ES-I3 (cell line): ENCODE measurements around the gene SLC37A2.
"Not testable (repeated sequence)": the region's sequence is repeated elsewhere in the genome, so short reads cannot be mapped to it uniquely, and the experiment has no call there.

Experiments used
- H3K36me3 ChIP-seq: 2 replicates; pipeline ENCODE4 v1.6.1; 2013; ENCODE audit warnings: mild to moderate bottlenecking, low read length, control low read depth, moderate library complexity; ENCODE audit not compliant: insufficient read depth
- H3K4me1 ChIP-seq: 2 replicates; pipeline ENCODE4 v1.6.1; 2013; ENCODE audit warnings: mild to moderate bottlenecking, control low read depth, low read length; ENCODE audit not compliant: insufficient read depth
- H3K9ac ChIP-seq: 2 replicates; pipeline ENCODE4 v1.6.1; 2013; ENCODE audit warnings: low read depth, mild to moderate bottlenecking, low read length, moderate library complexity
- H3K9me3 ChIP-seq: 2 replicates; pipeline ENCODE4 v1.6.1; 2013; ENCODE audit warnings: mild to moderate bottlenecking, low read length, moderate library complexity; ENCODE audit not compliant: control insufficient read depth, insufficient read depth

Gene SLC37A2

DNA sequence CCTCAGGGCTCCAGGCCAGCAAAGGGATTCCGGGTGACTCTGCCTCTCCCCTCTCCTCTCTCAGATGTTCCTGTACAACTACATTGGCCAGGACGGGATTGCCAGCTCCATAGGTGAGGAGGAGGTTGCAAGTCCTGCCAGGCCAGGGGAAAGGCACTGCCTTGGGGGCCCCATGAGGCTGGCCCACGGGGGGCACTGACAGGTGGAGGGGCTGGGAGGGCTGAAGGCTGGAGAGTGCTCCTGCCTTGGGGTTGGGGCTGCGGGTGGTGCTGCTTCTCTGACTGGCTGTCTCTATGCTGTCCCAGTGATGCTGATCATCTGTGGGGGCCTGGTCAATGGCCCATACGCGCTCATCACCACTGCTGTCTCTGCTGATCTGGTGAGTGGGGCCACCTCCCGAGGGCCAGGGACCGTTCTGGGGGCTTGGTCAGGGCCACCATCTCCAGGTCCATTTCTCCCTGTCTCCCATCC is 21.7 kb downstream of the SLC37A2 start:
- H3K9me3 ChIP-seq, result no peaks in the 10 kb centered on the region
- no peaks in the 10 kb centered on the region for H3K4me1 ChIP-seq
- no peaks in the 10 kb centered on the region for H3K36me3 ChIP-seq
- H3K9ac ChIP-seq, result no peak overlapping the region

DNA sequence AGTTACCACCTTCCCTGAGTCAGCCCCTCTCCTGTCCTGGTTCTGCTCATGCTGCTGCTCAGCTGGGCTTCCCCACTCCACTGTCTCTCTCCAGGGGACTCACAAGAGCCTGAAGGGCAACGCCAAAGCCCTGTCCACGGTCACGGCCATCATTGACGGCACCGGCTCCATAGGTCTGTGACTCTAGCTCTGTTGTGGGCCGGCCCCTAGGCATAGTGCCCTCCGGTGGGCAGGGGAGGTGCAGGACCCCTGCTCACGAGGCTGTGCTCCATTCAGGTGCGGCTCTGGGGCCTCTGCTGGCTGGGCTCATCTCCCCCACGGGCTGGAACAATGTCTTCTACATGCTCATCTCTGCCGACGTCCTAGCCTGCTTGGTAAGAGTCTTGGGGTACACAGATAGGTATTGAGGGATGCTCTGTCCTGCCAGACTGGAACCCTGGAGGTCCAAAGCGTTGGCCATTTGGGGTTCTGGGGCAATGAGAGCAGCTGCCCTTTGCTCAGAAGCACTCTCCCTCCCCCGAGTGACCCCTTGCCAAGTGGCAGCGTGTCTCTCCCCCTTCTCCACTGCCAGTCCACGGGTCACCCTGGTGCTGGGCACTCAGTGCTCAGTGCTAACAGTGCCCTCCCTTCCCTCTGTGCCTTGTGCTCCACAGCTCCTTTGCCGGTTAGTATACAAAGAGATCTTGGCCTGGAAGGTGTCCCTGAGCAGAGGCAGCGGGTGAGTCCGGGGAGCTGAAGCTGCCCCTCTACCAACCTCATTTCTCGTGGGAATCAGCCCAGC is 22.4 kb downstream of the SLC37A2 start:
- no peak overlapping the region for H3K9ac ChIP-seq
- H3K9me3 ChIP-seq, result no peaks in the 10 kb centered on the region
- H3K4me1 ChIP-seq, result no peaks in the 10 kb centered on the region
- H3K36me3 ChIP-seq, result no peaks in the 10 kb centered on the region

DNA sequence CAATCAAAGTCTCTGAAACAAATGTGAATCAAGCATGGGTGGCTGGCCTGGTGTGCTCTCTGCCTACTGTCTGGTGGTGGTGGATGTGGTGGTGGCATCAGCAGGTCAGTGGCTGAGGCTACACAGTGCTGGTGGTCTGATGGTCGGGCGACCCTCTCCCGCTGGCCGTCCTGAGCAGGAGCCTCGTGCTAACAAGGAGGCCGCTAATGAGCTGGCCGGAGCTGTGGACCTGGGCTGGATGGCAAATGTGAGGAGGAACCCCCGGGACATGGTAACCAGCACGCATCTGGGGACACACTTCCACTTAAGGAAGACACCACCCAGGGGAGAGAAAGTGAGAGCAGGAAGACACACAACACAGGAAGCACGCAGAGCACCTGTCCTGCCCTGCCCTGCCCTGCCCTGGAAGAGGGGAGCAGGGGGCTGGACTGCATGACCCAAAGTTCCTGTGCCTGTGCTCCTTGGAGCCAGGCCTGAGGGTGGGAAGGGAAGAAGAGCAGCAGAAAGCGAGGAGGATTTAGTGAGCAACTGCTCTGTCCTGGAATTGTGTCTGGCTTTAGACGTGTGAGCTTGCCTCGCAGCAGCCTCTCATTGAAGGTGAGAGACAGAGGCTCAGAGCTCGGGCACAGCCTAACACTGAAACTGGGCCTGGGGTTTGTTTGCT is 23.7 kb downstream of the SLC37A2 start:
- no peaks in the 10 kb centered on the region for H3K36me3 ChIP-seq
- H3K9ac ChIP-seq, result no peak overlapping the region
- peaks cover 5% of the 10 kb centered on the region for H3K4me1 ChIP-seq
- no peaks in the 10 kb centered on the region for H3K9me3 ChIP-seq

DNA sequence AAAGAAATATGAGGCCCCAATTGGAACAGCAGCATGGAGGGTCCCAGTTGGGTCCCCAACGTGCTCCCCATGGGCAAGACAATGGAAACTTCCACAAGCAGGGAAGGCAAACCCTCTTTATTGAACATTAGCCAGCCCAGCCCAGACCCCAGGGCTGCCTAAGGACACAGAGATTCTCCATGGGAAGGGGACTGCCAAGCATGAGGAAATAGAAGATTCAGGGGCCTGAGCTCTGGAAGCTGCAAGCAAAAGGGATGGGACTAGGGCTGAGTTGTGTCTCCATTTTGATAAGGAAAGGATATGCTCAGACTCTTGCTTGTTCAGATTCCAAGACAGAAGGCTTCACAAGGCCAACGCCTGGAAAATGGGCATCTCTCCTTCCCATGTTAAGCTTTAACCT is 25.0 kb downstream of the SLC37A2 start:
- Histone ChIP-seq H3K36me3 (no peaks in the 10 kb centered on the region), H3K9me3 (no peaks in the 10 kb centered on the region), H3K9ac (no peak overlapping the region), H3K4me1 (peaks cover 18% of the 10 kb centered on the region)

DNA sequence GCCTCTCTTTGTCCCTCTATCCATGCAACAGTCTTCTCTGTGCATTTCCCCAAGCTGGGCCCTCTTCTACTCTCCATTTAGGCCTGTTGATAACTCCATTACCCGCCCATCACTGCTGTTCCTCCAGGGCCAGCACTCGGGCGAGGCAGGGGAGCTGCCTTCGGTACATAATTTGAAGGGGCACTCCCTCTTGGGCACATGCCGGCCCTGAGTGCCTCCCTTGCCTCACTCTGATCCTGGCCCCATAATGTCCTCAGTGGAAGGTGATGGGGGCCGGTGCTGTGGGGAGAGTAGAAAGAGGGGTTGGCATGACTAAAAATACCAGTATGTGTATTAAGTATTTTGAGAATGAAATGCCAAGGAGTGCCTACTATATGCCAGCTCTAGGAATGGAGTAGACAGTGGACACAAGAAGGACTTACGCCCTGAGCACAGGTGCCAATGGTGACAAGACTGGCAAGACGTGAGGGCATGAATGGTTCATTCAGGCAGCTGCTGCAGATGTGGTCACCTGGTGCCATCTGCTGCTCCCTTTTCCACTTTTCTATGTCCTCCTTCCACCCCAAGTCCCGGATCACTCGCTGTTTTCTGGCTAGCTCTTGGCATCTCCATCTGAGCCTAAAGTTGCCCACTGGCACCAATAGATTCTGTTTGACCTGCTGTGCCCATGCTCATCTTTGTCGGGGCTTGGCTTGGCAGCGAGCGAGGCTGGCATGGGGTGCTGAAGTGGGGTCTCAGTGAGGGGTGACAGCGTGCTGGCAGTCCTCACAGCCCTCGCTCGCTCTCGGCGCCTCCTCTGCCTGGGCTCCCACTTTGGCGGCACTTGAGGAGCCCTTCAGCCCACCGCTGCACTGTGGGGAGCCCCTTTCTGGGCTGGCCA is 25.7 kb downstream of the SLC37A2 start:
- Histone ChIP-seq H3K36me3 (no peaks in the 10 kb centered on the region), H3K9ac (no peak overlapping the region), H3K4me1 (peaks cover 18% of the 10 kb centered on the region), H3K9me3 (no peaks in the 10 kb centered on the region)

DNA sequence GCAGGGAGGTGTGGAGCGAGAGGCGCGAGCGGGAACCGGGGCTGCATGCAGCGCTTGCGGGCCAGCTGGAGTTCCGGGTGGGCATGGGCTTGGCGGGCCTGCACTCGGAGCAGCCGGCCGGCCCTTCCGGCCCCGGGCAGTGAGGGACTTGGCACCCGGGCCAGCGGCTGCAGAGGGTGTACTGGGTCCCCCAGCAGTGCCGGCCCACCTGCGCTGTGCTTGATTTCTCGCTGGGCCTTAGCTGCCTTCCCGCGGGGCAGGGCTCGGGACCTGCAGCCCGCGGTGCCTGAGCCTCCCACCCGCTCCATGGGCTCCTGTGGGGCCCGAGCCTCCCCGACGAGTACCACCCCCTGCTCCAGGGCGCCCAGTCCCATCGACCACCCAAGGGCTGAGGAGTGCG is 26.4 kb downstream of the SLC37A2 start:
- peaks cover 18% of the 10 kb centered on the region for H3K4me1 ChIP-seq
- not testable (repeated sequence) for H3K36me3 ChIP-seq, H3K9me3 ChIP-seq, H3K9ac ChIP-seq

DNA sequence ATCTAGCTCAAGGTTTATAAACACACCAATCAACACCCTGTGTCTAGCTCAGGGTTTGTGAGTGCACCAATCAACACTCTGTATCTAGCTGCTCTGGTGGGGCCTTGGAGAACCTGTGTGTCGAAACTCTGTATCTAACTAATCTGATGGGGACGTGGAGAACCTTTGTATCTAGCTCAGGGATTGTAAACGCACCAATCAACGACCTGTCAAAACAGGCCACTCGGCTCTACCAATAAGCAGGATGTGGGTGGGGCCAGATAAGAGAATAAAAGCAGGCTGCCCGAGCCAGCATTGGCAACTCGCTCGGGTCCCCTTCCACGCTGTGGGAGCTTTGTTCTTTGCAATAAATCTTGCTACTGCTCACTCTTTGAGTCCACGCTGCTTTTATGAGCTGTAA is 27.0 kb downstream of the SLC37A2 start:
- H3K36me3 ChIP-seq, H3K9ac ChIP-seq, H3K9me3 ChIP-seq: not testable (repeated sequence)
- peaks cover 18% of the 10 kb centered on the region for H3K4me1 ChIP-seq

DNA sequence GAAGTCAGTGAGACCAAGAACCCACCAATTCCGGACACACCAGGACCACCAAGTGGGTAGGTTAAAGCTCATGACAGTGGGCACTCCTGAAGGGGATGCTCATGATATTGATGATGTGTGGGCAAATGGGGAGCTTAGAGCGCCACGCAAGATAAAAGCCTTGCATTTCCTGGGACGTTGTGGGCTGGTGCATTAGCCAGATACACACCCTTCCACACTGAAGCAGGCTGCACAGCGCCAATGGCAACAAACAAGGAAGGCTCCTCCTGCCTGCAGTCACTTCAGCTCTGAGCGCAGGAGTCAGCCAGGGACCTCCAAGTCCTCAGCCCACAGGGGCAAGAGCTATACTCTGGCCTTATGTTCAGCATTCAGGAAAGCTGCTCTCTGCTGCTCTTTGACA is 27.7 kb downstream of the SLC37A2 start:
- peaks cover 18% of the 10 kb centered on the region for H3K4me1 ChIP-seq
- no peaks in the 10 kb centered on the region for H3K36me3 ChIP-seq
- no peaks in the 10 kb centered on the region for H3K9me3 ChIP-seq
- H3K9ac ChIP-seq, result no peak overlapping the region

DNA sequence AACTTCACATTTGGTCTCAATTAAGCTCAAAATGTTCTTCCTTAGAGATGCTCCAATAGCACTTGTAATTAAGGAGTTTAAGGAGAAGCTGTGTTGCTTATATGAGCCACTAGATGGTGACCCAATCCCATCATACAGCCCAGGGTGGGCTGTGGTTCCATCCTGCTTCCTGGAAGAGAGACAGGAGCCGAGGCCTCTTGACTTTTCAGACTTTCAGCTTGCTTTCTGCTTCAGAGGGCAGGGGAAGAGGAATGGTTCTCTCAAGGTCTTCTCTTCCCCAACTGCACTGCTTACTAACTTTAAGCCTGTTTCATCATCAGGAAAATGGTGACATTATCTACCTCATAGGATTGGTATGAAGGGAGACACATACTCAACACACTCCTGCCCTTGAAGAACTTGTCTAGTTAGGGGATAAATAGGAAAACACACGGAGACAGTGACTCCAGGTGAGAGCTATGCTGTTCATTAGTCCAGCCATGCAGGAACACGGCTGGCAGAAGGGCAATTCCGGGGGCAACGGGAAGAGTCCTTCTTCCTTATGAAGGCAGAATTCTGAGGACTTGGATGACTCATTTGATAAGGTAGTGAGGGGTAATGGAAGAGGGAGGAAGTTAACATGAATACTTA is 28.3 kb downstream of the SLC37A2 start:
- peaks cover 18% of the 10 kb centered on the region for H3K4me1 ChIP-seq
- no peaks in the 10 kb centered on the region for H3K36me3 ChIP-seq
- no peak overlapping the region for H3K9ac ChIP-seq
- H3K9me3 ChIP-seq, result no peaks in the 10 kb centered on the region

DNA sequence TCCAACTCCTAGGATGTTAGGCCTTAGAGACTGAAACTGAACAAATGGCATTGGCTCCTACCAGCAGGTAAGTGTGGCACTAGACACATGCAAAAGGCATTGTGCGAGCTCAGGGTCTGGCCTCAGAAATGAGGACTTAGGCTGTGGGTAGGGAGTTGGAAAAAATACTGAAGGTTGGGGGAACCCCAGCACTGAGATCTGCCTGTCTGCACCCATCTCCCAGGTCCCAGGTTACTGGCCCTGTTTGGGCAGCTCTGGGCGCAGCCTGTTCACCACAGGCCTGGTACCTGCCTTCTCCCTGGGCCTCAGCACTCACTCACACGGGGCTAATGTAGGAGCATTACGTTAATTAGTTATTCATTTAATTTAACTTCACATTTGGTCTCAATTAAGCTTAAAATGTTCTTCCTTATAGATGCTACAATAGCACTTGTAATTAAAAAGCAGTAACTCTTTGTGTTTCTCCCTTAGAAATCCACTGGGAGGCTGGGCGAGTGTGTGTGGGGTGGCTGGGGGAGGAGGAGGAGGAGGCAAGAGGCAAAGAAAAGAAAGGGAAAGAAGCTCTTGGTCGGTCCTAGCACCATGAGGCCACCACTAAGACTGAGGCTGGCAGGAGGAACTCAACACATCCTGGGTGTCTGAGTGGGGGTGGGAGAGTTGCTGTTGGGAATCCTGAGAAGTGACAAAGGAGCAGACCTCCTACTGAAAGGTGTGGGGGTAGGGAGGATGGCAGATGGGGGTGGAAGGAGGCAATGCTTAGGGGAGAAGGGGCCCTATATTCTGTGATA is 29.0 kb downstream of the SLC37A2 start:
- no peaks in the 10 kb centered on the region for H3K36me3 ChIP-seq
- peaks cover 18% of the 10 kb centered on the region for H3K4me1 ChIP-seq
- no peaks in the 10 kb centered on the region for H3K9me3 ChIP-seq
- no peak overlapping the region for H3K9ac ChIP-seq

DNA sequence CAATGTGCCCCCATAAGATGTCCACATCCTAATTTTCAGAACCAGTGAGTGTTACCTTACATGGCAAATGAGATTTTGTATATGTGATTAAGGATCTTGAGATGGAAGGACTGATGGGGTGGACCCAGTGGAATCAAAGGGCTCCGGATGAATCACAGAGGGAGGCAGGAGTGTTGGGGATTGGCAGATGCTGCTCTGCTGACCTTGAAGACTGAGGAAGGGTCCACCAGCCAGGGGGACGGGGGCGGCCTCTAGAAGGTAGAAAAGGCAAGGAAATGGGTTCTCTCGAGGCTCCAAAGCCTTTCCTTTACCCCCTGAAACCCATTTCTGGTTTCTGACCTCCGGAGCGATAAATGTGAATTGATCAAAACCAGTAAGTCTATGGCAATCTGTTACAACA is 29.6 kb downstream of the SLC37A2 start:
- Histone ChIP-seq H3K9me3 (no peaks in the 10 kb centered on the region), H3K4me1 (peaks cover 18% of the 10 kb centered on the region), H3K9ac (no peak overlapping the region), H3K36me3 (no peaks in the 10 kb centered on the region)

DNA sequence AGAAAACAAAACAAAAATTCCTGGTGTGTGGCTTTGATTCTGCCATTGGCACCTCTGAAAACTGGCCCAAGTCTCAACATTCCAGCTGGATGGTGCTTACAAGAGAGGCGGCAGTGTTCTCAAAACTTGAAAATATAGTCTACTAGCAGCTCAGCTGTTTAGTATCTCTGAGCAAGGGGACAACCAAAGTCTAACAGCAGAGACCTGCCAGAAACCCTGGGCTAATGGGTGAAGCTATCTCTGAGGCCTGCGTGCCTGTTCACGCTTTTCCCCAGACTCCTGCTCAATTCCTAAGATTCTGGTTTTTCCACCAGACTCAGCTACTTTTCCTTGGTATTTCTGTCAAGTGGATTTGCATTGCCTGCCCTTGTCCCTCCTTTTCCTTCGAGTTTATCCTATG is 30.4 kb downstream of the SLC37A2 start:
- H3K4me1 ChIP-seq, result peaks cover 18% of the 10 kb centered on the region
- no peaks in the 10 kb centered on the region for H3K9me3 ChIP-seq
- H3K36me3 ChIP-seq, result no peaks in the 10 kb centered on the region
- H3K9ac ChIP-seq, result no peak overlapping the region

DNA sequence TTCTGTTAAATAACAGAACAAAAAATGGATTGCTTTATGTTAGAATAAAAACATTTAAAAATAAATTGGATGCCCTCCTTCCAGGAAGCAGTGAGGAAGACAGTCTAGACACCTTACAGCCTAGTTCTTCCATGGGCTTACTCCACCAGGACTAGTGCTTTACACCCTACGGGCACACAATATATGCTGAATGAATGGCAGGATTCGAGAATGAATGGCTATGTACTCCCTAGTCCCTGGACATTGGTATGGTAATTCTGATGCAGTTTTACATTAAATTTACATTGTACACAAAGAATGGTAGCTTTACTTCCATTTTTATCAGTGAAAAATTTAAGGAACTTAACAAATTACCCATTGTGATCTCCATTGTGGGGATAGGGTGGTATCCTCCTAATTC is 31.6 kb downstream of the SLC37A2 start:
- H3K36me3 ChIP-seq, result no peaks in the 10 kb centered on the region
- H3K4me1 ChIP-seq, result peaks cover 18% of the 10 kb centered on the region
- H3K9me3 ChIP-seq, result no peaks in the 10 kb centered on the region
- no peak overlapping the region for H3K9ac ChIP-seq
